Keratinocyte (primary cell): ENCODE results near the gene MISP.

Source experiments
- EZH2 ChIP-seq: IDR thresholded peaks from one replicate; pipeline ENCODE4 v1.6.1; 2012; ENCODE audit warnings: inconsistent platforms, mild to moderate bottlenecking, low read length, moderate library complexity
- TF ChIP-seq, protein P1 (sequence below), 3 experiments: IDR thresholded peaks in 1 of 3; conservative IDR thresholded peaks in 1 of 3; optimal IDR thresholded peaks in 1 of 3; 2 replicates in 2 of 3; 3 replicates in 1 of 3; pipeline versions ENCODE3 to v1.5.1; 2011; ENCODE audit warnings: low read length in 3 of 3, mild to moderate bottlenecking in 3 of 3, moderate library complexity in 2 of 3, control low read depth in 1 of 3, inconsistent platforms in 1 of 3; ENCODE audit not compliant: insufficient read depth in 2 of 3; ENCODE audit errors: extremely low read depth in 1 of 3

- no peak for TF ChIP-seq EZH2
- TF ChIP-seq, protein P1, sequence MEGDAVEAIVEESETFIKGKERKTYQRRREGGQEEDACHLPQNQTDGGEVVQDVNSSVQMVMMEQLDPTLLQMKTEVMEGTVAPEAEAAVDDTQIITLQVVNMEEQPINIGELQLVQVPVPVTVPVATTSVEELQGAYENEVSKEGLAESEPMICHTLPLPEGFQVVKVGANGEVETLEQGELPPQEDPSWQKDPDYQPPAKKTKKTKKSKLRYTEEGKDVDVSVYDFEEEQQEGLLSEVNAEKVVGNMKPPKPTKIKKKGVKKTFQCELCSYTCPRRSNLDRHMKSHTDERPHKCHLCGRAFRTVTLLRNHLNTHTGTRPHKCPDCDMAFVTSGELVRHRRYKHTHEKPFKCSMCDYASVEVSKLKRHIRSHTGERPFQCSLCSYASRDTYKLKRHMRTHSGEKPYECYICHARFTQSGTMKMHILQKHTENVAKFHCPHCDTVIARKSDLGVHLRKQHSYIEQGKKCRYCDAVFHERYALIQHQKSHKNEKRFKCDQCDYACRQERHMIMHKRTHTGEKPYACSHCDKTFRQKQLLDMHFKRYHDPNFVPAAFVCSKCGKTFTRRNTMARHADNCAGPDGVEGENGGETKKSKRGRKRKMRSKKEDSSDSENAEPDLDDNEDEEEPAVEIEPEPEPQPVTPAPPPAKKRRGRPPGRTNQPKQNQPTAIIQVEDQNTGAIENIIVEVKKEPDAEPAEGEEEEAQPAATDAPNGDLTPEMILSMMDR (optimal IDR thresholded peaks at IDR 0.05 in 1 of 3, IDR thresholded peaks at IDR 0.05 in 1 of 3, conservative IDR thresholded peaks at IDR 0.05 in 1 of 3; ENCODE audit: extremely low read depth in 1 of 3, insufficient read depth in 2 of 3, low read length in 3 of 3): no peak
These were observed 2.7 kb upstream of the MISP start for GRCh38 chr19:748274-748598.
